ENCODE data around the gene BSDC1.
"Not testable (repeated sequence)": the region's sequence is repeated elsewhere in the genome, so short reads cannot be mapped to it uniquely, and the experiment has no call there.

DNA sequence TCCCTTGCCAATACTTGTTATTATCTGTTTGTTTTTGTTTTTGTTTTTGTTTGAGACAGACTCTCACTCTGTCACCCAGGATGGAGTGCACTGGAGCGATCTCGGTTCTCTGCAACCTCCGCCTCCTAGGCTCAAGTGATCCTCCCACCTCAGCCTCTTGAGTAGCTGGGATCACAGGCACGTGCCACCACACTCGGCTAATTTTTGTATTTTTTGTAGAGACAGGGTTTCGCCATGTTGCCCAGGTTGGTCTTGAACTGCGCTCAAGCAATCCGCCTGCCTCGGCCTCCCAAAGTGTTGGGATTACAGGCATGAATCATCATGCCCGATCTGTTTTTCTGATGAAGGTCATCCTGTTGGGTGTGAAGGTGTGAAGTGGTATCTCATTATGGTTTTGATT, 47.2 kb upstream of the BSDC1 start:
- TF ChIP-seq, protein P1, sequence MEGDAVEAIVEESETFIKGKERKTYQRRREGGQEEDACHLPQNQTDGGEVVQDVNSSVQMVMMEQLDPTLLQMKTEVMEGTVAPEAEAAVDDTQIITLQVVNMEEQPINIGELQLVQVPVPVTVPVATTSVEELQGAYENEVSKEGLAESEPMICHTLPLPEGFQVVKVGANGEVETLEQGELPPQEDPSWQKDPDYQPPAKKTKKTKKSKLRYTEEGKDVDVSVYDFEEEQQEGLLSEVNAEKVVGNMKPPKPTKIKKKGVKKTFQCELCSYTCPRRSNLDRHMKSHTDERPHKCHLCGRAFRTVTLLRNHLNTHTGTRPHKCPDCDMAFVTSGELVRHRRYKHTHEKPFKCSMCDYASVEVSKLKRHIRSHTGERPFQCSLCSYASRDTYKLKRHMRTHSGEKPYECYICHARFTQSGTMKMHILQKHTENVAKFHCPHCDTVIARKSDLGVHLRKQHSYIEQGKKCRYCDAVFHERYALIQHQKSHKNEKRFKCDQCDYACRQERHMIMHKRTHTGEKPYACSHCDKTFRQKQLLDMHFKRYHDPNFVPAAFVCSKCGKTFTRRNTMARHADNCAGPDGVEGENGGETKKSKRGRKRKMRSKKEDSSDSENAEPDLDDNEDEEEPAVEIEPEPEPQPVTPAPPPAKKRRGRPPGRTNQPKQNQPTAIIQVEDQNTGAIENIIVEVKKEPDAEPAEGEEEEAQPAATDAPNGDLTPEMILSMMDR (IDR thresholded peaks at IDR 0.05; ENCODE audit: insufficient read depth, low read length, poor library complexity, severe bottlenecking): not testable (repeated sequence)
- not testable (repeated sequence) for TF ChIP-seq EZH2phosphoT487 (conservative IDR thresholded peaks at IDR 0.05; ENCODE audit: low read length)

All from SU-DHL-6 (cell line).